SK-N-SH (cell line): ENCODE results near the gene SFXN5. TPM values are rescaled to one million over a fixed set of nuclear protein-coding genes. Genes with fewer than 3 reads are reported as not detected.
"Not testable (repeated sequence)": the region's sequence is repeated elsewhere in the genome, so short reads cannot be mapped to it uniquely, and the experiment has no call there.

Source experiments
- CTCF ChIA-PET: fragments of 300-600, 350-600 bp; formaldehyde crosslinking; extraction: SDS; loops from one replicate; lab custom pipeline; 2021; lab: Yijun Ruan, JAX
- POLR2A ChIA-PET: fragments of 350-600 bp; sonication (Branson Sonifier 250); formaldehyde crosslinking; extraction: SDS; loops from one replicate; lab custom pipeline; 2020; ENCODE audit warnings: antibody characterized with exemption, inconsistent platforms; lab: Yijun Ruan, JAX
- DNase-seq: peaks from one replicate; pipeline ENCODE4 v3.0.0; 2012
- H2AFZ ChIP-seq: fragments of 200-600 bp; sonication (generic); 2 replicates; pipeline ENCODE4 v1.8.1; 2016; ENCODE audit warnings: antibody characterized with exemption, mild to moderate bottlenecking, low read depth
- H3F3A ChIP-seq: fragments of 200-600 bp; sonication (generic); replicated peaks from 2 replicates; pipeline ENCODE3; 2016; ENCODE audit warnings: antibody characterized with exemption, mild to moderate bottlenecking; ENCODE audit not compliant: insufficient read depth
- H3K27ac ChIP-seq, 2 experiments: fragments of 200-500 bp in 1 of 2; fragments of 200-600 bp in 1 of 2; sonication (Bioruptor generic) in 1 of 2; sonication (generic), shearing (Covaris generic) in 1 of 2; 2 replicates each; pipeline versions ENCODE4 v1.5.1 to v1.6.1; 2014 to 2016; ENCODE audit warnings: low read depth in 2 of 2, inconsistent platforms in 1 of 2, low read length in 1 of 2, mild to moderate bottlenecking in 1 of 2, mixed read lengths in 1 of 2
- H3K27me3 ChIP-seq: fragments of 200-600 bp; sonication (generic), shearing (Covaris generic); 2 replicates; pipeline ENCODE4 v1.6.1; 2016; ENCODE audit warnings: mixed run types; ENCODE audit not compliant: insufficient read depth
- H3K36me3 ChIP-seq, 2 experiments: fragments of 200-500 bp in 1 of 2; fragments of 200-600 bp in 1 of 2; sonication (Bioruptor generic) in 1 of 2; sonication (generic) in 1 of 2; replicated peaks in 1 of 2; 2 replicates each; pipeline versions ENCODE3 to v1.5.1; 2014 to 2016; ENCODE audit warnings: low read length in 1 of 2, mild to moderate bottlenecking in 1 of 2; ENCODE audit not compliant: insufficient read depth in 2 of 2, control insufficient read depth in 1 of 2
- H3K4me1 ChIP-seq, 2 experiments: fragments of 200-500 bp in 1 of 2; fragments of 200-600 bp in 1 of 2; sonication (Bioruptor generic) in 1 of 2; sonication (generic), shearing (Covaris generic) in 1 of 2; 2 replicates each; pipeline versions ENCODE4 v1.5.1 to v1.6.1; 2014 to 2016; ENCODE audit warnings: low read depth in 1 of 2, low read length in 1 of 2, mixed run types in 1 of 2; ENCODE audit not compliant: insufficient read depth in 2 of 2, control insufficient read depth in 1 of 2
- H3K4me2 ChIP-seq: fragments of 200-600 bp; sonication (generic), shearing (Covaris generic); 2 replicates; pipeline ENCODE4 v1.6.1; 2017; ENCODE audit warnings: mixed run types
- H3K4me3 ChIP-seq, 2 experiments: fragments of 200-500 bp in 1 of 2; fragments of 200-600 bp in 1 of 2; sonication (Bioruptor generic) in 1 of 2; sonication (generic), shearing (Covaris generic) in 1 of 2; 2 replicates each; pipeline versions ENCODE4 v1.5.1 to v1.8.1; 2014 to 2016; ENCODE audit warnings: low read depth in 2 of 2, inconsistent platforms in 1 of 2, low read length in 1 of 2, mild to moderate bottlenecking in 1 of 2, mixed read lengths in 1 of 2, moderate library complexity in 1 of 2
- H3K79me2 ChIP-seq: fragments of 200-600 bp; sonication (generic); 2 replicates; pipeline ENCODE4 v1.8.1; 2017; ENCODE audit warnings: mild to moderate bottlenecking; ENCODE audit not compliant: insufficient read depth
- H3K9ac ChIP-seq: fragments of 200-600 bp; sonication (generic); 2 replicates; pipeline ENCODE4 v1.6.1; 2017; ENCODE audit warnings: mixed run types
- H3K9me2 ChIP-seq: fragments of 200-600 bp; sonication (generic); 2 replicates; pipeline ENCODE4 v1.6.1; 2017; ENCODE audit warnings: mixed run types
- H3K9me3 ChIP-seq: fragments of 200-600 bp; sonication (generic); 2 replicates; pipeline ENCODE4 v1.6.1; 2017; ENCODE audit warnings: mixed run types, mild to moderate bottlenecking, moderate library complexity
- H4K20me1 ChIP-seq: fragments of 200-600 bp; sonication (generic); 2 replicates; pipeline ENCODE4 v1.6.1; 2017; ENCODE audit warnings: mild to moderate bottlenecking, mixed run types; ENCODE audit not compliant: insufficient read depth
- ELF1 ChIP-seq: IDR thresholded peaks from 2 replicates; pipeline ENCODE4 v1.4.0; 2012
- EZH2phosphoT487 ChIP-seq: fragments of 200-600 bp; sonication (generic); IDR thresholded peaks from 2 replicates; pipeline ENCODE4 v1.6.1; 2017; ENCODE audit warnings: low read depth, mixed run types, mild to moderate bottlenecking, antibody characterized with exemption, moderate library complexity, borderline replicate concordance
- FOXM1 ChIP-seq: IDR thresholded peaks from 2 replicates; pipeline ENCODE4 v1.4.0; 2012; ENCODE audit warnings: low read depth, mild to moderate bottlenecking
- GATA2 ChIP-seq: sonication (generic); formaldehyde crosslinking; IDR thresholded peaks from 2 replicates; pipeline ENCODE4 v1.5.0; 2020; ENCODE audit warnings: mild to moderate bottlenecking, missing genetic modification reagents
- MAX ChIP-seq: IDR thresholded peaks from 2 replicates; pipeline ENCODE4 v1.4.0; 2012; ENCODE audit warnings: low read depth
- NFIC ChIP-seq: IDR thresholded peaks from 2 replicates; pipeline ENCODE4 v1.4.0; 2012; ENCODE audit warnings: borderline replicate concordance
- NRF1 ChIP-seq: IDR thresholded peaks from 2 replicates; pipeline ENCODE4 v1.6.1; 2012; ENCODE audit warnings: low read depth, mild to moderate bottlenecking, low read length
- POLR2AphosphoS5 ChIP-seq: IDR thresholded peaks from 2 replicates; pipeline ENCODE4 v1.6.1; 2012; ENCODE audit warnings: low read depth, low read length
- RFX5 ChIP-seq: IDR thresholded peaks from 2 replicates; pipeline ENCODE4 v1.6.1; 2012; ENCODE audit warnings: mild to moderate bottlenecking, improper control_type of control experiment, low read length
- RXRA ChIP-seq: IDR thresholded peaks from 2 replicates; pipeline ENCODE4 v1.4.0; 2012; ENCODE audit warnings: low read depth, mild to moderate bottlenecking, borderline replicate concordance
- SMC3 ChIP-seq: IDR thresholded peaks from 2 replicates; pipeline ENCODE4 v1.6.1; 2012; ENCODE audit warnings: low read depth, low read length, improper control_type of control experiment
- TEAD4 ChIP-seq: IDR thresholded peaks from 2 replicates; pipeline ENCODE4 v1.4.0; 2012; ENCODE audit warnings: mild to moderate bottlenecking, borderline replicate concordance; ENCODE audit not compliant: insufficient read depth
- WGBS: methylation state at CpG from one replicate; pipeline ENCODE4 v1.1.6; 2017; ENCODE audit warnings: low lambda C conversion rate; 5-methylcytosine and 5-hydroxymethylcytosine counted together
- polyA plus RNA-seq, 3 experiments: library from polyadenylated mRNA; depleted of rRNA; stranded (reverse); fragments of >200 nt; gene quantifications; 2 replicates each; pipeline ENCODE4 v1.2.3, GENCODE V29; 2012
- TF ChIP-seq, protein P1 (sequence below): IDR thresholded peaks from 2 replicates; pipeline ENCODE4 v1.4.0; 2012; ENCODE audit warnings: low read depth, borderline replicate concordance

Gene SFXN5
- polyA plus RNA-seq, 1 of the 3 experiments (the other 2 are of a cell fraction) = 9.9 TPM

GRCh38 chr2:73071360-73072128 lies at the start of gene SFXN5 (continued):
- no peak for TF ChIP-seq GATA2 (CRISPR knock-in tag)
- TF ChIP-seq TEAD4 = no peak
- TF ChIP-seq FOXM1 = no peak
- peak; percentile 42; the same call in 1 of the 2 replicates for TF ChIP-seq MAX
- TF ChIP-seq RFX5 = no peak
- TF ChIP-seq ELF1 = no peak; the same call in 1 of the 2 replicates
- TF ChIP-seq NFIC = no peak
- TF ChIP-seq POLR2AphosphoS5 = peak; percentile 68; the same call in 1 of the 2 replicates
- no peak for TF ChIP-seq NRF1
- TF ChIP-seq, protein P1, sequence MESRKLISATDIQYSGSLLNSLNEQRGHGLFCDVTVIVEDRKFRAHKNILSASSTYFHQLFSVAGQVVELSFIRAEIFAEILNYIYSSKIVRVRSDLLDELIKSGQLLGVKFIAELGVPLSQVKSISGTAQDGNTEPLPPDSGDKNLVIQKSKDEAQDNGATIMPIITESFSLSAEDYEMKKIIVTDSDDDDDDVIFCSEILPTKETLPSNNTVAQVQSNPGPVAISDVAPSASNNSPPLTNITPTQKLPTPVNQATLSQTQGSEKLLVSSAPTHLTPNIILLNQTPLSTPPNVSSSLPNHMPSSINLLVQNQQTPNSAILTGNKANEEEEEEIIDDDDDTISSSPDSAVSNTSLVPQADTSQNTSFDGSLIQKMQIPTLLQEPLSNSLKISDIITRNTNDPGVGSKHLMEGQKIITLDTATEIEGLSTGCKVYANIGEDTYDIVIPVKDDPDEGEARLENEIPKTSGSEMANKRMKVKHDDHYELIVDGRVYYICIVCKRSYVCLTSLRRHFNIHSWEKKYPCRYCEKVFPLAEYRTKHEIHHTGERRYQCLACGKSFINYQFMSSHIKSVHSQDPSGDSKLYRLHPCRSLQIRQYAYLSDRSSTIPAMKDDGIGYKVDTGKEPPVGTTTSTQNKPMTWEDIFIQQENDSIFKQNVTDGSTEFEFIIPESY = no peak
- TF ChIP-seq SMC3 = no peak
- no peak for TF ChIP-seq EZH2phosphoT487
- no peak for TF ChIP-seq RXRA

DNA sequence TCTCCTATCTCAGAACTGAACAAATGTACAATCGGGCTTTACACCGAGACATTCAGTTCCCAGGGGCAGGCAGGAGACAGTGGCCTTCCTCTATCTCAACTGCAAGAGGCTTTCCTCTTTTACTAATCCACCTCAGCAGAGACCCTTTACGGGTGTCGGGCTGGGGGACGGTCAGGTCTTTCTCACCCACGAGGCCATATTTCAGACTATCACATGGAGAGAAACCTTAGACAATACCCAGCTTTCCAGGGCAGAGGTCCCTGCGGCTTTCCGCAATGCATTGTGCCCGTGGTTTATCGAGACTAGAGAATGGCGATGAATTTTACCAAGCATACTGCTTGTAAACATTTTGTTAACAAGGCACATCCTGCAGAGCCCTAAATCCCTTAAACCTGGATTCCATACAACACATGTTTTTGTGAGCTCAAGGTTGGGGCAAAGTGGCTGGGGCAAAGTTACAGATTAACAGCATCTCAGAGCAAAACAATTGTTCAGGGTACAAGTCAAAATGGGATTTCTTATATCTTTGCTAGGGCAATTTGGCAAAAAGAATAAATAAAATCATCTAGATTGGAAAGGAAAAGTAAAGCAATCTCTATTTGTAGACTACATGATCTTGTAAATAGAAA lies 48.2 kb upstream of the SFXN5 start:
- H3K36me3 ChIP-seq, DNase-seq, H3K4me2 ChIP-seq, H3K9me3 ChIP-seq, POLR2A ChIA-PET, H3K9me2 ChIP-seq, H3K9ac ChIP-seq, H3K4me1 ChIP-seq, H3K79me2 ChIP-seq, H3K27ac ChIP-seq, H2AFZ ChIP-seq, H4K20me1 ChIP-seq, H3K27me3 ChIP-seq, H3K4me3 ChIP-seq: not testable (repeated sequence)
- CTCF ChIA-PET = interaction anchor here (0.6 to 1.6 kb wide), 3 partner anchors 35 to 58 kb away, joined by 3 to 4 read pairs (median 3); no protein-coding TSS in a partner anchor
- 90% methylated on average over 11 of the region's 11 CpGs for WGBS
- peaks cover 14% of the 10 kb centered on the region for H3F3A ChIP-seq
